BLaER1 treated with 17β-estradiol and CSF1 and Interleukin-3, amounts not matched to agents 10 nM and 100 nM (cell line): ENCODE measurements around the gene ZSWIM3.
A peak's percentile ranks its signal among the peaks of the same experiment; 100 is the strongest.

Experiments used
- H3K27ac ChIP-seq, 11 experiments: shearing (Covaris generic); formaldehyde crosslinking; 2 replicates each; pipeline ENCODE4 v1.8.1; 2022
- H3K27me3 ChIP-seq, 11 experiments: shearing (Covaris generic); formaldehyde crosslinking; 2 replicates each; pipeline ENCODE4 v1.8.1; 2022
- H3K36me3 ChIP-seq, 11 experiments: shearing (Covaris generic); formaldehyde crosslinking; 2 replicates each; pipeline ENCODE4 v1.8.1; 2022
- H3K4me1 ChIP-seq, 10 experiments: shearing (Covaris generic); formaldehyde crosslinking; 2 replicates each; pipeline ENCODE4 v1.8.1; 2022
- H3K4me2 ChIP-seq, 11 experiments: shearing (Covaris generic); formaldehyde crosslinking; 2 replicates each; pipeline ENCODE4 v1.8.1; 2022
- H3K4me3 ChIP-seq, 10 experiments: shearing (Covaris generic); formaldehyde crosslinking; 2 replicates each; pipeline ENCODE4 v1.8.1; 2022
- H3K9ac ChIP-seq, 11 experiments: shearing (Covaris generic); formaldehyde crosslinking; 2 replicates each; pipeline ENCODE4 v1.8.1; 2022
- H3K9me3 ChIP-seq, 11 experiments: shearing (Covaris generic); formaldehyde crosslinking; replicated peaks in 1 of 11; 2 replicates each; pipeline ENCODE4 v1.8.1; 2022
- H4K20me1 ChIP-seq, 11 experiments: shearing (Covaris generic); formaldehyde crosslinking; 2 replicates each; pipeline ENCODE4 v1.8.1; 2022
- Cebpa-rat ChIP-seq, 11 experiments: shearing (Covaris generic); IDR thresholded peaks; 2 replicates each; pipeline ENCODE4 v1.8.1; 2022

Gene ZSWIM3

GRCh38 chr20:45817376-45818194 lies 39.8 kb upstream of the ZSWIM3 start:
- Histone ChIP-seq H3K4me3 (no peak overlapping the region), H3K9me3 (no peaks in the 10 kb centered on the region), H4K20me1 (peaks cover 0 to 25% (median 0%) of the 10 kb centered on the region in 11 experiments; a peak in 10 of 22 replicates), H3K36me3 (peaks cover 0 to 35% (median 30%) of the 10 kb centered on the region in 11 experiments; a peak in 20 of 22 replicates), H3K27ac (no peak overlapping the region), H3K4me2 (no peak overlapping the region), H3K27me3 (peaks cover 10 to 27% (median 22%) of the 10 kb centered on the region in 11 experiments), H3K4me1 (peaks cover 10 to 35% (median 22%) of the 10 kb centered on the region in 10 experiments), H3K9ac (no peak overlapping the region)
- TF ChIP-seq Cebpa-rat (IDR thresholded peaks at IDR 0.05), result no peak

GRCh38 chr20:45818239-45818638 lies 39.2 kb upstream of the ZSWIM3 start:
- Histone ChIP-seq H3K4me1 (peaks cover 10 to 35% (median 21%) of the 10 kb centered on the region in 10 experiments), H4K20me1 (peaks cover 0 to 31% (median 0%) of the 10 kb centered on the region in 11 experiments; a peak in 10 of 22 replicates), H3K36me3 (peaks cover 0 to 35% (median 30%) of the 10 kb centered on the region in 11 experiments; a peak in 20 of 22 replicates), H3K27me3 (peaks cover 17 to 27% (median 23%) of the 10 kb centered on the region in 11 experiments), H3K4me2 (no peak overlapping the region), H3K9me3 (no peaks in the 10 kb centered on the region), H3K9ac (no peak overlapping the region), H3K4me3 (no peak overlapping the region), H3K27ac (no peak overlapping the region)
- TF ChIP-seq Cebpa-rat (IDR thresholded peaks at IDR 0.05), result no peak

GRCh38 chr20:45819466-45819865 lies 37.9 kb upstream of the ZSWIM3 start:
- peaks cover 0 to 31% (median 27%) of the 10 kb centered on the region in 11 experiments; a peak in 20 of 22 replicates for H3K36me3 ChIP-seq
- no peak overlapping the region for H3K9ac ChIP-seq
- no peak overlapping the region for H3K27ac ChIP-seq
- H4K20me1 ChIP-seq, result peaks cover 0 to 39% (median 0%) of the 10 kb centered on the region in 11 experiments; a peak in 10 of 22 replicates
- H3K4me3 ChIP-seq, result no peak overlapping the region
- no peak for TF ChIP-seq Cebpa-rat (IDR thresholded peaks at IDR 0.05)
- no peak overlapping the region for H3K4me2 ChIP-seq
- H3K4me1 ChIP-seq, result peaks cover 8 to 31% (median 19%) of the 10 kb centered on the region in 10 experiments
- H3K27me3 ChIP-seq, result peaks cover 29 to 39% (median 34%) of the 10 kb centered on the region in 11 experiments
- no peaks in the 10 kb centered on the region for H3K9me3 ChIP-seq

DNA sequence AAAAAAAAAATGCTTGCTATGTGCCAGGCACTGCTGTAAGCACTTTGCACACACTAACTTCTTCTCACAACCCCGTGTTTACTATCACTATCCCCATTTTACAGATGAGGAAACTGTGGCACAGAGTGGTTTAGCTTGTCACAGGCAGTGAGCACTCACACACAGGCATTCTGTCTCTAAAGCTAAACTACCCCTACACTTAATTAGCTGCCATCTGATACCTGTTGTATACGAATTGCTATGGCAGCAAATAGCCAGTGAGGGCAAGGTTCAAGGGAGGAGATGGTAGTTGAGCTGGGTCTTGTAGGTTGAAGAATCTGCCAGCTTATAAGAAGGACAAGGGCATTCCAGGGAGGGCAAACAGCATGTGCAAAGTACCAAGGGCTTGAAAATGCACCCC lies 35.5 kb upstream of the ZSWIM3 start:
- Histone ChIP-seq H3K4me1 (peaks cover 6 to 23% (median 16%) of the 10 kb centered on the region in 10 experiments), H3K4me3 (no peak overlapping the region), H3K36me3 (peaks cover 0 to 9% (median 6%) of the 10 kb centered on the region in 11 experiments; a peak in 17 of 22 replicates), H3K27ac (no peak overlapping the region), H4K20me1 (peaks cover 0 to 22% (median 0%) of the 10 kb centered on the region in 11 experiments; a peak in 8 of 22 replicates), H3K27me3 (peaks cover 29 to 53% (median 45%) of the 10 kb centered on the region in 11 experiments), H3K9me3 (no peaks in the 10 kb centered on the region), H3K9ac (no peak overlapping the region), H3K4me2 (no peak overlapping the region)
- TF ChIP-seq Cebpa-rat (IDR thresholded peaks at IDR 0.05), result no peak

- H3K4me3 ChIP-seq, result peak overlapping the region in 2 of 10 experiments; percentile 5 to 22; a peak in 2 of 20 replicates
These were observed 34.6 kb upstream of the ZSWIM3 start for GRCh38 chr20:45822857-45823256.

GRCh38 chr20:45823949-45824835 lies 33.2 kb upstream of the ZSWIM3 start:
- no peaks in the 10 kb centered on the region for H3K36me3 ChIP-seq
- 0 out of 20 replicates have a peak overlapping the region, but pooled peaks of 1 of the 10 experiments have one; percentile 24 for H3K4me3 ChIP-seq
- no peak for TF ChIP-seq Cebpa-rat (IDR thresholded peaks at IDR 0.05)
- H3K9ac ChIP-seq, result no peak overlapping the region
- H3K9me3 ChIP-seq, result no peaks in the 10 kb centered on the region
- H3K4me2 ChIP-seq, result peak overlapping the region; percentile 22 to 80 (median 50); a peak in 20 of 22 replicates
- H4K20me1 ChIP-seq, result peaks cover 0 to 16% (median 0%) of the 10 kb centered on the region in 11 experiments; a peak in 4 of 22 replicates
- peaks cover 6 to 21% (median 15%) of the 10 kb centered on the region in 10 experiments; a peak in 19 of 20 replicates for H3K4me1 ChIP-seq
- no peak overlapping the region for H3K27ac ChIP-seq
- peaks cover 29 to 53% (median 45%) of the 10 kb centered on the region in 11 experiments for H3K27me3 ChIP-seq

More at GRCh38 chr20:45822857-45823256, 34.6 kb upstream of the ZSWIM3 start:
- TF ChIP-seq Cebpa-rat (IDR thresholded peaks at IDR 0.05), result no peak
- Histone ChIP-seq H4K20me1 (peaks cover 0 to 16% (median 0%) of the 10 kb centered on the region in 11 experiments; a peak in 5 of 22 replicates), H3K4me1 (peaks cover 6 to 21% (median 15%) of the 10 kb centered on the region in 10 experiments; a peak in 19 of 20 replicates), H3K9me3 (no peaks in the 10 kb centered on the region), H3K4me2 (peak overlapping the region; percentile 30 to 62 (median 49); a peak in 20 of 22 replicates), H3K27me3 (peaks cover 29 to 53% (median 45%) of the 10 kb centered on the region in 11 experiments), H3K9ac (0 out of 22 replicates have a peak overlapping the region, but pooled peaks of 1 of the 11 experiments have one; percentile 46), H3K36me3 (no peaks in the 10 kb centered on the region; a peak in 1 of 22 replicates), H3K27ac (no peak overlapping the region)

DNA sequence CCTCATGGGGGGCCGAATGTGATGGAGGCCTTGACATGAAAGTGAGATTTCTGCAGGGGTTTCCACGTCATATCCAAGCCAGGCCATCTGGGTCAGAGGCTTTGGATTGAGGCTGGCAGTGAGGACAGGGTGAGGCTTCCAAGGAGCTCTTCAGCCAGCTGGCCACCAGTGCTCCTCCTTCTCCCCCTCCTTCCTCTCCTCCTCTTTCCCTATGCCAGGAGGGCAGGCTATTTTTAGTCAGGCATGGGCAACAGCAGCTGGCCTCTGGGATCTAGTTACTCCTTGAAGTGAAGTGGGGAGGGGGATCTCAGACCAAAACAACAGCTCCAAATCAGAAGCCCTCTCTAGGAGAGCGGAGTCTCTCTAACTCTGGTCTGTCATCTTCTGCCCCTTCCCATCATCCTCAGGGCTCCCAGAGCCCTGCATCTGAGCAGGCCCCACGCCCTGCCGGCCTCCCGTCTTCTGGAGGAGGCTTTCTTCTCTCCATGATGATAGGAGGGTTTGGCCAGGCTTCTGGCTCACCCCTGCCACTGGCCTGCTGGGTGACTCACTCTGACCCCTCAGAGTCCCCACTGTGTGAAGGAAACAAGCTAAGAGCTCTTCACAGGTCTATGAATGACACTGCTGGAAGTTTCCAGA lies 30.9 kb upstream of the ZSWIM3 start:
- Histone ChIP-seq H3K9ac (no peak overlapping the region), H4K20me1 (peaks cover 0 to 16% (median 0%) of the 10 kb centered on the region in 11 experiments; a peak in 4 of 22 replicates), H3K4me2 (no peak overlapping the region), H3K9me3 (no peaks in the 10 kb centered on the region), H3K36me3 (no peaks in the 10 kb centered on the region), H3K27ac (no peak overlapping the region), H3K27me3 (peaks cover 29 to 49% (median 40%) of the 10 kb centered on the region in 11 experiments), H3K4me1 (peaks cover 6 to 20% (median 16%) of the 10 kb centered on the region in 10 experiments; a peak in 19 of 20 replicates), H3K4me3 (no peak overlapping the region)
- no peak for TF ChIP-seq Cebpa-rat (IDR thresholded peaks at IDR 0.05)
